ENCODE measurements around the gene ONECUT2. TPM values are rescaled to one million over a fixed set of nuclear protein-coding genes. Genes with fewer than 3 reads are reported as not detected.

Gene ONECUT2
- total RNA-seq, 3 donors from 2014 or later (not counting 1 experiment from before 2014, with no cell fraction given) = not detected

DNA sequence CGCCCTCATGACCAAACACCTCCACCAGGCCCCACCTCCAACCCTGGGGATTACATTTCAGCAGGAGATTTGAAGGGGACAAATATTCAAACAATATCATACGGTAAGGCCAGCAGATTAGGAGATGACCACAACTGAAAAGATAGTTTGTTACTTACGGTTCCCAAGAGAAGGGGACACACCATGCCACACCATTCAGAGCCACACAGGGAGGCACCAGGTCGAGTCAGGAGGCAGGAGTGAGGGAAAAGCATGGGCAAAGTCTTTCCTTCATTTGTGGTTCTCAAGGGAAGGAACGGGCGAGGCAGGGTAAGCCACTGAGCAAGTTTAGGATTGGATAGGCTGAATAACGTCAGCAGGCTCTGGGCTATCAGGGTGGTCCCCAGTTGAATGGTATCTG is 94.0 kb downstream of the ONECUT2 start:
- TF ChIP-seq, protein P1, sequence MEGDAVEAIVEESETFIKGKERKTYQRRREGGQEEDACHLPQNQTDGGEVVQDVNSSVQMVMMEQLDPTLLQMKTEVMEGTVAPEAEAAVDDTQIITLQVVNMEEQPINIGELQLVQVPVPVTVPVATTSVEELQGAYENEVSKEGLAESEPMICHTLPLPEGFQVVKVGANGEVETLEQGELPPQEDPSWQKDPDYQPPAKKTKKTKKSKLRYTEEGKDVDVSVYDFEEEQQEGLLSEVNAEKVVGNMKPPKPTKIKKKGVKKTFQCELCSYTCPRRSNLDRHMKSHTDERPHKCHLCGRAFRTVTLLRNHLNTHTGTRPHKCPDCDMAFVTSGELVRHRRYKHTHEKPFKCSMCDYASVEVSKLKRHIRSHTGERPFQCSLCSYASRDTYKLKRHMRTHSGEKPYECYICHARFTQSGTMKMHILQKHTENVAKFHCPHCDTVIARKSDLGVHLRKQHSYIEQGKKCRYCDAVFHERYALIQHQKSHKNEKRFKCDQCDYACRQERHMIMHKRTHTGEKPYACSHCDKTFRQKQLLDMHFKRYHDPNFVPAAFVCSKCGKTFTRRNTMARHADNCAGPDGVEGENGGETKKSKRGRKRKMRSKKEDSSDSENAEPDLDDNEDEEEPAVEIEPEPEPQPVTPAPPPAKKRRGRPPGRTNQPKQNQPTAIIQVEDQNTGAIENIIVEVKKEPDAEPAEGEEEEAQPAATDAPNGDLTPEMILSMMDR (IDR thresholded peaks at IDR 0.05) = no peak
- Histone ChIP-seq H3K27me3 (ENCODE audit: control insufficient read depth, insufficient read depth, low read length) (no peaks in the 10 kb centered on the region), H3K4me3 (ENCODE audit: low read length) (no peak overlapping the region), H3K27ac (ENCODE audit: low read length) (no peak overlapping the region), H3K9me3 (ENCODE audit: control insufficient read depth, insufficient read depth, low read length) (no peaks in the 10 kb centered on the region), H3K4me1 (ENCODE audit: control insufficient read depth, insufficient read depth, low read length) (no peaks in the 10 kb centered on the region), H3K36me3 (ENCODE audit: control insufficient read depth, insufficient read depth, low read length) (no peaks in the 10 kb centered on the region)
- Mint-ChIP-seq H3K27me3 (ENCODE audit: low read depth in 2 of 2) (peaks cover 0 to 15% of the 10 kb centered on the region in 2 donors), H3K4me3 (no peak overlapping the region), H3K9me3 (no peaks in the 10 kb centered on the region), H3K27ac (no peak overlapping the region), H3K4me1 (no peaks in the 10 kb centered on the region), H3K36me3 (no peaks in the 10 kb centered on the region)
- WGBS (ENCODE audit: insufficient coverage) = 80% methylated on average over 7 of the region's 7 CpGs
- intact Hi-C loops (cut with micrococcal nuclease) = no loop called here
- ATAC-seq (no peak), DNase-seq (no peak)

DNA sequence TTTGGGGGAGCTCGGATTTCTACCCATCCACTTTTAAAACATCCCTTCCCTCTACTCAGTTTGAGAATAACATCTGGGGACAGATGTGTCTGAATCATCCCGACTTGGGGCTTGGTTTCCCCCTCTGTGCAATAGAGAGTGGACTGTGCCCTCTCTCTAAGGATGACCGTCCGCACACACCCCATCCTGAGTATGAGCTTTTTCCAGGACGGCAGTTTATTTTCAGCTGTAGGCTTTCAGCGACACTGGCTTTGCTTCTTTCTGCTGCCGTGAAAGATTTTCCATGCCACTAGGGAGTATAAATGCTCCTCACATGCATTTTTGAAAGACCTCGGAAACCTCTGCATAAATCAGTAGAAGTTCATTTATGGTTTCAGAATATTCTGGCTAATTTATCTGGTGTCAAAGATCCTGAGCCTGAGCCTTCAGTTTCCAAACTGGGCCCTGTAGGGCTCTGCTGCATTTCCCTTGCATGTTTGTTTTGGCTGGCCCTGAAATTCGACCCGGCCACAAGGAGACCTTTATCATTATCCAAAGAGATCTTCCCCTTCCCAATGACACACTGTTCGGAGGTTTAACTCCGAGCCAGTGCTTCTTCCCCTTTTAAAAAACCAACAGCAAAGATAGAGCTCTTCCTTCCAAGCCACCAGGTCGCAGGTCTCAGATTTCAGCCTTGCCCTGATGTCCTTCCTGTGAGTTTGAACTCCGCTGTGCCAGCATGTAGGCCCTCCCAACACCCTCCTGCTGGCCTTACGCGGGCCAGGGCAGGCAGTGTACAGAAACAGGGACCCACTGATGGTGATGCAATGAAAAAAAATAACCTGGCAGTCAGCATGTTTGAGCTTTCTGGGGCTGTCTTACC is 98.1 kb downstream of the ONECUT2 start:
- TF ChIP-seq, protein P1 (IDR thresholded peaks at IDR 0.05) = no peak
- intact Hi-C loops (cut with micrococcal nuclease) = no loop called here
- H3K4me3 ChIP-seq (ENCODE audit: low read length) = no peak overlapping the region
- no peaks in the 10 kb centered on the region for H3K36me3 ChIP-seq (ENCODE audit: control insufficient read depth, insufficient read depth, low read length)
- Mint-ChIP-seq H3K4me3 (no peak overlapping the region), H3K36me3 (no peaks in the 10 kb centered on the region), H3K9me3 (no peaks in the 10 kb centered on the region), H3K27ac (no peak overlapping the region), H3K4me1 (no peaks in the 10 kb centered on the region), H3K27me3 (ENCODE audit: low read depth in 2 of 2) (peaks cover 0 to 15% of the 10 kb centered on the region in 2 donors)
- no peaks in the 10 kb centered on the region for H3K9me3 ChIP-seq (ENCODE audit: control insufficient read depth, insufficient read depth, low read length)
- WGBS (ENCODE audit: insufficient coverage) = 76% methylated on average over 16 of the region's 16 CpGs
- no peaks in the 10 kb centered on the region for H3K4me1 ChIP-seq (ENCODE audit: control insufficient read depth, insufficient read depth, low read length)
- H3K27ac ChIP-seq (ENCODE audit: low read length) = no peak overlapping the region
- no peaks in the 10 kb centered on the region for H3K27me3 ChIP-seq (ENCODE audit: control insufficient read depth, insufficient read depth, low read length)
- DNase-seq (no peak), ATAC-seq (no peak)

DNA sequence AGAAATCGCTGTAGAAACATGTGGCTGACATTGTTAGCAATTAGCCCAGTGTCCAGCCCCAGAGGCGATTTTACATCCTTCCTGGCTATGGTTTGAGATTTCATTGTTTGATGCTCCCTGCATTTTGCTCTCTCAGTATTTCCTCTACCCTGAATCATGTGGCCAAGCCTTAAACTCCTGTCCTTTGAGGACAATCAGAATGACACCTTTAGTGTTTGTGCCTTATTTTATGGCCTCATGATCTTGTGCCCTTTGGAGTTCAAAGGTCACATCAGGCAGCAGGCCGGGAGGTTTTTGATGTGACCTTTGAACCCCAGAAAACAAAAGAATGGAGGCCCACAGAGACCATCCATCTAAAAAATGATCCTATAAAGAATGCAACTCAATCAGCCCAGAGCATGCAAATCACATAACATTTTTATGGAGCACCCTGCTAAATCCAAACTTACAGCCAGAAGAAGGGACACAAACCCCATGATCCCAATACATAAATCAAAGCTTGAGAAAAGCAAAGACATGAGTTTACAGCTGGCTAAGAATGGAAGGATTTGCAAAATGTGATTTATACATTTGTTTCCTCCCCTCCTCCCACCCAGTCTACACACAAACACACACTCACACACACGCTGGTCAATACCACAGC is 98.8 kb downstream of the ONECUT2 start:
- H3K27ac ChIP-seq (ENCODE audit: low read length) = no peak overlapping the region

More for the DNA sequence above, 98.8 kb downstream of the ONECUT2 start:
- H3K27me3 ChIP-seq (ENCODE audit: control insufficient read depth, insufficient read depth, low read length) = no peaks in the 10 kb centered on the region
- ATAC-seq (no peak), DNase-seq (no peak)
- no peaks in the 10 kb centered on the region for H3K4me1 ChIP-seq (ENCODE audit: control insufficient read depth, insufficient read depth, low read length)
- WGBS (ENCODE audit: insufficient coverage) = 74% methylated on average over 4 of the region's 4 CpGs
- intact Hi-C loops (cut with micrococcal nuclease) = no loop called here
- H3K4me3 Mint-ChIP-seq = no peak overlapping the region
- H3K9me3 Mint-ChIP-seq = no peaks in the 10 kb centered on the region
- H3K9me3 ChIP-seq (ENCODE audit: control insufficient read depth, insufficient read depth, low read length) = no peaks in the 10 kb centered on the region
- TF ChIP-seq, protein P1 (IDR thresholded peaks at IDR 0.05) = no peak
- H3K4me3 ChIP-seq (ENCODE audit: low read length) = no peak overlapping the region
- H3K36me3 Mint-ChIP-seq = no peaks in the 10 kb centered on the region
- H3K4me1 Mint-ChIP-seq = no peaks in the 10 kb centered on the region
- H3K27me3 Mint-ChIP-seq (ENCODE audit: low read depth in 2 of 2) = peaks cover 0 to 9% of the 10 kb centered on the region in 2 donors
- H3K36me3 ChIP-seq (ENCODE audit: control insufficient read depth, insufficient read depth, low read length) = no peaks in the 10 kb centered on the region
- no peak overlapping the region for H3K27ac Mint-ChIP-seq

Measured in natural killer cell (primary cell).